ENCODE measurements around the gene RMND5B.
"Not testable (repeated sequence)": the region's sequence is repeated elsewhere in the genome, so short reads cannot be mapped to it uniquely, and the experiment has no call there.

RMND5B gene, protein sequence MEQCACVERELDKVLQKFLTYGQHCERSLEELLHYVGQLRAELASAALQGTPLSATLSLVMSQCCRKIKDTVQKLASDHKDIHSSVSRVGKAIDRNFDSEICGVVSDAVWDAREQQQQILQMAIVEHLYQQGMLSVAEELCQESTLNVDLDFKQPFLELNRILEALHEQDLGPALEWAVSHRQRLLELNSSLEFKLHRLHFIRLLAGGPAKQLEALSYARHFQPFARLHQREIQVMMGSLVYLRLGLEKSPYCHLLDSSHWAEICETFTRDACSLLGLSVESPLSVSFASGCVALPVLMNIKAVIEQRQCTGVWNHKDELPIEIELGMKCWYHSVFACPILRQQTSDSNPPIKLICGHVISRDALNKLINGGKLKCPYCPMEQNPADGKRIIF

DNA sequence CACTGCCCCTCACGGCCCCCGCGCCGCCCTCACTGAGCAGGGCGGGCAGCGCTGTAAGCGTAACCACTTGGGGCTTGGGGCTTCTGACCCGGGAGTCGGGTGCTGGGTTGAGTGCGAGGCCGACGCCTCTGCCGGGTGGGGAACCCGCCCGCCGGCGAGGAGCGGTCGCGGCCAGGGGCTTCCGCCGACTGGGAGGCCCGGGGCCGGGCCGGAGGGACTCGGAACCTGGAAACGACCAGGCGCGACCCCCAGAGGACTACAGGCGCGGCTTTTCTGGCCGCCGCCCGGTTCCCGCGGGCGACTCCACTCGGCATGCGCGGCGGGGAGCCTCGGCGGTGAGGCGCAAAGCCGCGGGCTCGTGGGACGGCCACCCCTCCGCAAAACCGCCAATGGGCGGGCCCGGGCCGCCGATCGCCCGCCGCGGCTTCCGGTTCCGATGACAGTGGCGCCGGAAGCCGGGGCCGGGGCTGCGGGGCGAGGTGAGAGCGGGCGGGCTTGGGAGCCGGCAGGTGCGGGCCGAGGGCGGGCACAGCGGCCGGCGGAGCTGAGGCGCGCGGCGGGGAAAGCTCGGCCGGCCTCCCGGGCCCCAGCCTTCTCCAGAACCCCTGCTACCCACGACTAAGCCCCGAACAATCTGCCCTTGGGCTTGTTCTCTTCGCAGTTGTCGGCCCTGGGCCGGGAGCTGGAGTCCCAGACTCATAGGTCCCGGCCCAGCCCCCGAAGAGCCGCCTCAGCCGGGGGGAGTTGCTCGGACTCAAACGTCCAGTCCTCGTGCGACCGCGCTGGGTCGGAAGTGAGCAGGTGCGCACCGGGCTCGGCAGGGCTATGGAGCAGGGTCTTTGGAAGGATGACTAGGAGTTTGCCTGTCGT, at the start of gene RMND5B:
TSS of gene RMND5B (plus strand) at position 439 of the 870 bp plus-strand sequence. CDS start 7,106 bp downstream, outside the sequence.
- peak; percentile 80 to 82 for DNase-seq

DNA sequence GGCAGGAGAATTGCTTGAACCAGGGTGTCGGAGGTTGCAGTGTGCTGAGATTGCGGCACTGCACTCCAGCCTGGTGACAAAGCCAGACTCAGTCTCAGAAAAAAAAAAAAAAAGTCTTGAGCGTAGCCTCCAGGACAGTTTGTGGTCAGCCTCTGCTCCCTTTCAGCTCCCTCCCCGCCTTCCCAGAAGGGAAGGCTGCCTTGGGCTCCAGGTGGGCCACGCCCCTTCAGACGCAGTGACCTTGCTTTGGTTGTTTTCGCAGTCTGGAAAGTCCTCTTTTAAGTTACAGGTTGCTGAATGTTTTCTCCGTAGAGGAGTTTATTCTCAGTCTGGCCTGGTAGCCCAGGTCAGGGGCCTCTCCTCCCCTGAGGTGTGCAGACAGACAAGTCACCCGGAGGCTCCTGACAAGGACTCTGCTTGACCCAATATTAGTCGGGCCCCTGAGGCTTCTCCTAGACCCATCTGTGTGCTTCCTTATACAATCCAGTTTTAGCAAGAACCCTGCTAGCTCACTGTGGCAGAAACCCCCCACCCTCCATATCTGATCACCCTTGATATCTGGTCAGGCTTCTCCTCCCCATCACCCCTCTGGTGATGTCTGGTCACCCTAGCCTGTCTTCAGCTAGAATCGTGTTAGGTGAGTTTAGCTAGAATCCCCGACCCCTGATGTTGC, 49.1 kb upstream of the RMND5B start:
- DNase-seq = no peak

- no peak for DNase-seq
Observed at GRCh38 chr5:178083922-178084321, 46.9 kb upstream of the RMND5B start.

- no peak for DNase-seq
Observed at GRCh38 chr5:178085316-178085715, 45.5 kb upstream of the RMND5B start.

DNA sequence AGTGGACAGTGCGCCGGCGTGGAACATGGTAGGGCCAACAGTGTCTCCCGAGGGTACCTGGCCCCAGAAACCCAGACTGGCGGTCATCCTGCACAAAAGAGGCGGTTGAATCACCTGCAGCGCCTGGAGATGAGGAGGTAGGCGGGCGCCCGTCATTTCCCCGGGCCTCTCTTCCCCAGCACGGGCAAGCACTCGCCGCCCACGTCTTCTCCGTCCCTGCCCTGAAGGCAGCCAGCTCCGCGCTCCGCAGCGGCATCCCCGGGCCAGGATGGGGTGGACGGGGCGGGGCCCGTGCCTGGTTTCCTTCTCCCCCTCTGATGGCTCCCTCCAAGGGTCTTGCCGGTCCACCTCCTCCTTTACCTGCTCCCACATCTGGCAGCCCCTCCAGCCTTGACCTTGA, 44.5 kb upstream of the RMND5B start:
- DNase-seq = no peak

DNA sequence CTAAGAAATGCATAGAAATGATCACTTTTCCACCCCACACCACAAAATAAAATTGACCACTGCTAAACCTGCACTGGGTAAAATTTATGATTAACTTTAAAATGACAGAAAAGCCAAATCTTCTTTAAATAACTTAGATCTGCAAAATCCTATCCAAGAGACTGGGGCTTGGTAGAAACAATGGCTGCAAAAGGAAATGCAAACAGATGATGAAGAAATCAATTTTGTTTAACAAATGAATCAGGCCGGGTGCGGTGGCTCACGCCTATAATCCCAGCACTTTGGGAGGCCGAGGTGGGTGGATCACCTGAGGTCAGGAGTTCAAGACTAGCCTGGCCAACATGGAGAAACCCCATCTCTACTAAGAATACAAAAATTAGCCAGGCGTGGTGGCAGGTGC, 43.6 kb upstream of the RMND5B start:
- not testable (repeated sequence) for DNase-seq

GRCh38 chr5:178090856-178091255, 40.0 kb upstream of the RMND5B start:
- no peak for DNase-seq

- DNase-seq = no peak
Observed at GRCh38 chr5:178093134-178093533, 37.7 kb upstream of the RMND5B start.

GRCh38 chr5:178094345-178094744, 36.5 kb upstream of the RMND5B start:
- DNase-seq = no peak

DNA sequence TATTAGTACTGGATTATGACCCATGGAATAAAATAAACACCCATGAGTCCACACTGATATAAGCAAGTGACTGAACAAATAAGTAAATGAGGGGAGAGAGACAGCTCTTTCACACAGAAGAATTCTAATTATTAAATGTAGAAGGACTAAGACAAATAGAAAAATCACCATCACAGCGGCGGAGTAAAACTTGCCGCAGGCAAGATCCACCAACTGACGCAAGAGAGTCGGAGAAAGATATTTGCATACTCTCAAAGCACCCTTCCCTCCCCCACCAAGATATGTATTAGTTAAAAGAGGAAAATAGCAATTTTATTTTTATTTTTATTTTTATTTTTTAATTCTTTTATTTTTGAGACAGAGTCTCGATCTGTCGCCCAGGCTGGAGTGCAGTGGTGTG, 32.1 kb upstream of the RMND5B start:
- no peak for DNase-seq

GRCh38 chr5:178103612-178104011, 27.2 kb upstream of the RMND5B start:
- no peak for DNase-seq

DNA sequence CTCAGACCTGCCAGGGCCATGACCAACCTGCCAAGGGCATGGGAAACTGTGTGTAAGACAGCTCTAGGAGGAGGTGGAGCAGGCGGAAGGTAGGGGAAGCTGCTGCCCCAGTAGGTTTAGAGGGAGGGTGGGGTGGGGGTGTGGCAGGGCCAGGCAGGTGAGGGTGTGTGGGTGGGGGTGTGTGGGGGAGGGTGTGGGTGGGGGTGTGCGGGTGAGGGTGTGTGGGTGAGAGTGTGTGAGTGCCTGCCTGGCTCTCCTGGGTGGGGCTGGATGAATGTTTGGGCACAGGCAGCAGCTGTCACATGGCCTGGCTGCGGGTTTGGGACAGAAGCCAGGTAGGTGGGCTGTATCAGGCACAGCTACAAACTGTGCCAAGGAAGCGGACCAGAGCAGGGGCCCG, 26.3 kb upstream of the RMND5B start:
- DNase-seq = no peak

GRCh38 chr5:178106086-178106485, 24.7 kb upstream of the RMND5B start:
- DNase-seq = no peak

DNA sequence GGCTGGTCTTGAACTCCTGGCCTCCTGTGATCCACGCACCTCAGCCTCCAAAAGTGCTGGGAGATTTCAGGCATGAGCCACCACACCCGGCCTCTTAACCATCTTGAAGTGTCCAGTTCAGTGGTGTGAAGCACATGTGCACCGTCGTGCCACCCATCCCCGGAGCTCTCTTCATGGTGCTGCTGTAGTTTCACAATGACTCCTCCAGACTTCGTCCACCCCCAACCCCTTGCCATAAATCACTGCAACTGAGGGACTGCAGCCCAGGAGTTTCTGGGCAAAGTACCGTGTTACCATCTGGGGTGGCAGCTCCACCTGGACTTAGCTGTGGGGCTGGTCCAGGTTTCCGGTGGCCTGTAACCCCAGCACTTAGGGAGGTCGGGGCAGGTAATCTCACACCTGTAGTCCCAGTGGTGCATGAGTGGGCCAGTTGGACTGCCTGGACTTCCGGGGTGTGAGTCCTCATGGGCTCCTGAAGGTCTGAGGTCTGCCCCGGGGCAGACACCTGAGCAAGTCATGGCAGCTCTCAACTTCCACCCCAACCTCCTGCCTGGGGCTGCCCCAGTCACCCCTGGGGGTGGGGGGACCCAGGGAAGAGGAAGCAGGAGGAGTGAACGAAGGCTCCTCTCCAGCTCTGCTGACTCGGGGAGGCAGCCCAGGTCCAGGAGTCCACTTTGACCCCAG, 24.1 kb upstream of the RMND5B start:
- DNase-seq = no peak

DNA sequence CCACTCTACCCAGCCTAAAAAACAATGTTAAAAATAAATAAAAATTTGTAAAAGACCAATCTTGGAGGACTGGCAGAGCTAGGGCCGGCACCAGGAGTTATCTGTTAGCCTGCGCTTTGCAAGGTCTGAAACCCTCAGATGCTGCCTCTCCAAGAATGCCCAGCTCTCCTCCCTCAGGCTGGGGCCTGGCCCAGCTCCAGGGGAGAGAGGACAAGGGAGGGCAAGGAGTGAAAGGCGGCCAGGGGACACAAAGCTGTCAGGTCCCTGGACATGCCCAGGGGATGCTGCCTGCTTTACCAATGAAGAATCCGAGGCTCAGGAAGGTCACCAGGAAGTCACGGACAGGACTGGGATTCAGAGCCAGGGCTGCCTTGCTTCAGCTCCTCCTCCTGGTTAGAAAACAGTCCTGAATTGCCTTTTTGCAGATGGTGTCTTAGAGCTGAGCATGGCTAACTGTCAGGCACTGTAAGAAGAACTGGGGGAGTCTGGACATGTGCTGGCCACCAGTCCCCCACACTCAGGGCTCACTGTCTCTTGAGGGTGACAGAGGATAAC, 23.0 kb upstream of the RMND5B start:
- DNase-seq = no peak

DNA sequence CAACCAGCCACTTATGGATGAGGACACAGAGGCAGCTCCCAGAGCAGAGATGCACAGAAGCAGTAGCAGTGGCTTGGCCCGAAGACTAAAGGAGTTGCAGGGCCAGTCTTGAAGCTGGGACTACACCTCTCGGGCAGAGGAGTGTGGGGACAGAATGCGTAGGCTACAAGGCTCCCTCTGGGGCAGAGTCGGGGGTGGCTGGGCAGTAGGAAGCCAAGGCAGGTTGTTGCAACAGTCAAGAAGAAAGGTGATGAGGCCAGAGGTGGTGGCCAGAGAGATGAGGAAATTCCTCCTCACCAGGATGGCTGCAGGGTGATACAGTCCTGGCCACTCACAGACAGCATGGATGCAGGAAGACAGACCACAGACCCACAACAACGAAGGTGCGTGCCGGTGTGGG, 22.4 kb upstream of the RMND5B start:
- no peak for DNase-seq

DNA sequence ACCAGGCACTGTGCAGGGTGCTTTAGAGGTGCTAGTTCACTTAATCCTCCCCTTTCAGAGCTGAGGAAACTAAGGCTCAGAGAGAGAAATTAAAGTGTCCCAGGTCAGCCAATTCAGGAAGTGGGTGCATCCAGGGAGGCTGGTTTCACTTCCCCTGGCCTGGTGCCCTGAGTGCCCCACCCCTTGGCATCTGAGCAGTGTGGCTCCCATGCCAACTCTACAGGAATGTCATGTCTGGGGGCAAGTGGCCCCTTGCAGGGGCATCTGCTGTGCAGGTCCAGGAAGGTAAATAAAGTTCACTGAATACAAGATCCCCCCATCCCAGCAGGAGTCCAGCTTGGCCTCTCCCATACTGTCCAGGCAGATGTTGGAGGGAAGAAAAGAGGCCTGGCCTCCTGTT, 21.8 kb upstream of the RMND5B start:
- DNase-seq = no peak

DNA sequence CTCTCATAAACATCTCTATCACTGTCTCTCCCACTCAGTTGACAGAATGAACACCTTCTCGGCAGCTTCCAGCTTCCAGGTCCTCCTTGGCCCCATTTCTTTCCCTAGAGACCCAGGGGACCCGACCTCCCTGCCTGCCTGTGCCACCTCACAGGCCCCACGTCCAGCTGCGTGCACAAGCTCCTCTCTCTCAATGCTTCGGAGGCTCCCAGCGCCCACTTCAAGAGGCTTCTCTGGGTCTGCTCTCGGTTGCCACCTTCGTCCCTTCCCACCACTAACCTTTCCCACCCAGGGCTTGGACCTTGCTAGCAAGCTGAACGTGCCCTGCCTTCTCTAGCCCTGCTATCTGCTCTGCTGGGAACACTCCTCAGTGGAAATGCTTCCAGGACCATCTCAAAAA, 20.3 kb upstream of the RMND5B start:
- no peak for DNase-seq

- DNase-seq = no peak
Observed at GRCh38 chr5:178111925-178112324, 18.9 kb upstream of the RMND5B start.

GRCh38 chr5:178112545-178112944, 18.3 kb upstream of the RMND5B start:
- DNase-seq = no peak

DNA sequence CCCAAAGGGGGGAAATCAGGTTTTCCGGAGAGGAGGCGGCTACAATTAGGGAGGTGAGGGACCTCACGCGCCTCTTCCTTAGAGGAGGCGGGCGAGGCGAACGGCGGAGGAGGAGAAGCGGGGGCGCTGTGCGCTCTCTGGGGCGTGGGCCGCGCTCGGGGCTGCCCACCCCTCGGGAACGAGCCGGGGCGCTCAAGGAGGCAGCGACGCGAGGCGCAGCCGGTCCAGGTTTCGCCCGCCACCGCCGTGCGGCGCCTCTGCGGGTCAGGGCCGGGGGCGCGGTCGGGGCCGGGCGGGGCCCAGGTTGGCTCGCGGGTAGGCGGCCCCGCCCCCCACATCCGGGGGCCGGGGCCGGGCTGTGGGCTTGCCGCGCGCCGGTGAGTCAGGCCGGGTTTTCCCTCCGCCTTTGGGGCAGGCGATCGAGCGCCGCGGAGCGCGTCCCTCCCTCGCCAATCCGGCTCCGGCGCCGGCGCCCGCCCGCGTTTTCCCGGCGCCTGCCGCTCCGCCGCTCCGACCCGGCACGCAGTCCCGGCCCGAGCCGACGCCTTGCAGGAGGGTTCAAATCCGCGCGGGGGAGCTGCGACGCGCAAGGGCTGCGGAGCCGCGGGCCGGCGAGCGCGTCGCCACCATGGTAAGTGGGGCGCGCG, 17.6 kb upstream of the RMND5B start, which contains the start of gene N4BP3:
TSS of gene N4BP3 (plus strand) at position 392 of the 647 bp plus-strand sequence. CDS start 6,052 bp downstream, outside the sequence.
- DNase-seq = no peak

DNA sequence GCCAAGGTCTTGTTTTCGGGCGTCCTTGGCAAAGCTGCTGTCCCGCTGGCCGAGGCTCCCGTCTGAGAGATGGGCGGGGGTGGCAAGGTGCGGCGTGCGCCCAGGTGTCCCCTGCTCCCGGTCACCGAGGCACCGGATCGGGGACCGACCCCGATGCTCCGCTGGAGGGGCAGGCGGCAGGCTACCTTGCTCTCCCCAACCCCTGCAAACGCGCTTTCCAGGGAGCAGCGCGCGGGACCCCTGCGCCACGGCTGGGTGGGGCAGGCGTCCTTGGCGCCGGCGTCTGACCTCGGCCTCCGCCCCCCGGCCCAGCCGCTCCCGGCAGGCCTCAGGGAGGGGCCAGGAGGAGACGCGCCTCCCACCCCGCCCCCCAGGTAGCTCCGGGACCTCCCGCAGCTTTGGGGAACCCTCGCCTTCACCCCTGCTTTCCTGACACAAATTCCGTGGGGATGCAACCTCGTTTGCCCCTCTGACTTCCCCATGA, 16.9 kb upstream of the RMND5B start:
- no peak for DNase-seq

Measured in SHP77 (cell line).